ENCODE measurements around the gene CHCT1.
"Not testable (repeated sequence)": the region's sequence is repeated elsewhere in the genome, so short reads cannot be mapped to it uniquely, and the experiment has no call there.

CHCT1 gene

DNA sequence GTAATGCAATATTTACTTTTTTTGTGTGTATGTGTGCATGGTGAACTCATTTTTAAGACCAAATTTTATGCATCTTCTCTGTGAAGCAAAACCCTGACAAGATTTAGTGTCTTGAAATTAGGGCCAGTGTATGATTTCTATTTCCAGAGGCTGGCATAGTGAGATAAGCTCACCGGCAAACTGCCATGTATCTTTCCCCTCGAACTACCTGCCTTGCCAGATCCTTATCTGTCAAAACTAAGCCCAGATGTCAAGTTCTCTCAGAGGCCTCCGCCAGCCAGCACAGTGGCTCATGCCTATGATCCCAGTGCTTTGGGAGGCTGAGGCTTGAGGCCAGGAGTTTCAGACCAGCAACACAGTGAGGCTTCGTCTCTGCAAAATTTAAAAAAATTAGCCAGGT, 40.3 kb upstream of the CHCT1 start:
- no peak overlapping the region for H2BK15ac ChIP-seq (ENCODE audit: low read length)
- no peak overlapping the region for H3K27ac ChIP-seq (replicated peaks; ENCODE audit: low read length)
- H2BK120ac ChIP-seq (ENCODE audit: low read depth, low read length), result no peak overlapping the region
- H3K18ac ChIP-seq (ENCODE audit: low read length), result no peak overlapping the region
- DNase-seq (ENCODE audit: low spot score), result no peak
- no peaks in the 10 kb centered on the region for H3K27me3 ChIP-seq (ENCODE audit: control insufficient read depth in 3 of 3, insufficient read depth in 3 of 3, low read depth in 1 of 3, low read length in 3 of 3)
- no peak overlapping the region for H4K8ac ChIP-seq (ENCODE audit: low read depth, low read length)
- peaks cover 4 to 8% of the 10 kb centered on the region in 2 donors for H3K4me1 ChIP-seq (ENCODE audit: control insufficient read depth in 2 of 2, insufficient read depth in 1 of 2, low read depth in 1 of 2, low read length in 2 of 2)
- no peak overlapping the region for H3K4ac ChIP-seq (ENCODE audit: low read length)
- no peak overlapping the region for H2BK5ac ChIP-seq (ENCODE audit: low read length)
- H3K4me3 ChIP-seq (ENCODE audit: low read length in 2 of 2), result no peak overlapping the region
- H2AK5ac ChIP-seq (ENCODE audit: low read depth, low read length), result no peak overlapping the region
- WGBS, 2 donors (ENCODE audit: extremely low coverage in 2 of 2, insufficient read length in 2 of 2, insufficient replicate concordance in 1 of 2), result no CpG with 5 or more reads among the region's 4 CpGs
- H4K91ac ChIP-seq (ENCODE audit: low read depth, low read length, poor library complexity), result no peak overlapping the region
- H2BK12ac ChIP-seq (ENCODE audit: low read length), result no peak overlapping the region
- no peak overlapping the region for H2AFZ ChIP-seq (ENCODE audit: low read length)
- no peak overlapping the region for H3K9ac ChIP-seq (ENCODE audit: low read depth, low read length, poor library complexity)
- H3K36me3 ChIP-seq (replicated peaks in 1 of 2; ENCODE audit: control insufficient read depth in 2 of 2, insufficient read depth in 2 of 2, low read length in 2 of 2), result peaks cover 0 to 5% of the 10 kb centered on the region in 2 donors
- no peak overlapping the region for H3K14ac ChIP-seq (ENCODE audit: low read length)
- no peaks in the 10 kb centered on the region for H3K9me3 ChIP-seq (replicated peaks in 1 of 2; ENCODE audit: control insufficient read depth in 2 of 2, insufficient read depth in 1 of 2, low read depth in 1 of 2, low read length in 2 of 2)
- no peaks in the 10 kb centered on the region for H3K79me1 ChIP-seq (ENCODE audit: low read depth, low read length)
- H3K23ac ChIP-seq (ENCODE audit: low read depth, low read length, poor library complexity), result no peak overlapping the region
- no peak overlapping the region for H3K4me2 ChIP-seq (ENCODE audit: insufficient read depth, low read length, poor library complexity, severe bottlenecking)

DNA sequence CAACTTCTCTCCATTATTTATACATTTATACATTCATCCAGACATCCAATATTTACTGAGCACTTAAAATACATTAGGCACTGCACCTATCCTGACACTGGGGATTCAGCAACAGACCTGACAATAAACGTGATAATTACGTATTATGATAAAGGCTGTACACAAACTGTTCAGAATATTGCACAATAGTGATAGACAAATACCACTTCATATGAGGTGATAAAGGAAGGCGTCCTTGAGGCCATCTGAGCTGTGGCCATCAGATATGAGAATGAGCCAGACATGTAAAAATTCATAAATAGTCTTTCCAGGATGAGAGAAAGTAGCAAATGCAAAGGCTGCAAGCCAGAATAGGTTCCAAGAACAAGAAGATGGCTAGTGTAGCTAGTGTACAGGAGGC, 38.9 kb upstream of the CHCT1 start:
- Histone ChIP-seq H3K4me3 (ENCODE audit: low read length in 2 of 2) (no peak overlapping the region), H3K27me3 (ENCODE audit: control insufficient read depth in 3 of 3, insufficient read depth in 3 of 3, low read depth in 1 of 3, low read length in 3 of 3) (no peaks in the 10 kb centered on the region), H4K91ac (ENCODE audit: low read depth, low read length, poor library complexity) (no peak overlapping the region), H2BK12ac (ENCODE audit: low read length) (no peak overlapping the region), H2BK5ac (ENCODE audit: low read length) (no peak overlapping the region), H3K9me3 (replicated peaks in 1 of 2; ENCODE audit: control insufficient read depth in 2 of 2, insufficient read depth in 1 of 2, low read depth in 1 of 2, low read length in 2 of 2) (no peaks in the 10 kb centered on the region), H2AFZ (ENCODE audit: low read length) (no peak overlapping the region), H3K4me2 (ENCODE audit: insufficient read depth, low read length, poor library complexity, severe bottlenecking) (no peak overlapping the region), H2BK15ac (ENCODE audit: low read length) (no peak overlapping the region), H3K79me1 (ENCODE audit: low read depth, low read length) (no peaks in the 10 kb centered on the region), H3K27ac (replicated peaks; ENCODE audit: low read length) (no peak overlapping the region), H3K4ac (ENCODE audit: low read length) (no peak overlapping the region), H3K18ac (ENCODE audit: low read length) (no peak overlapping the region), H3K14ac (ENCODE audit: low read length) (no peak overlapping the region), H3K4me1 (ENCODE audit: control insufficient read depth in 2 of 2, insufficient read depth in 1 of 2, low read depth in 1 of 2, low read length in 2 of 2) (peaks cover 4 to 8% of the 10 kb centered on the region in 2 donors), H2AK5ac (ENCODE audit: low read depth, low read length) (no peak overlapping the region), H3K36me3 (replicated peaks in 1 of 2; ENCODE audit: control insufficient read depth in 2 of 2, insufficient read depth in 2 of 2, low read length in 2 of 2) (peaks cover 0 to 5% of the 10 kb centered on the region in 2 donors), H3K23ac (ENCODE audit: low read depth, low read length, poor library complexity) (no peak overlapping the region), H4K8ac (ENCODE audit: low read depth, low read length) (no peak overlapping the region), H2BK120ac (ENCODE audit: low read depth, low read length) (no peak overlapping the region), H3K9ac (ENCODE audit: low read depth, low read length, poor library complexity) (no peak overlapping the region)
- no CpG with 5 or more reads among the region's 3 CpGs for WGBS, 2 donors (ENCODE audit: extremely low coverage in 2 of 2, insufficient read length in 2 of 2, insufficient replicate concordance in 1 of 2)
- no peak for DNase-seq (ENCODE audit: low spot score)

DNA sequence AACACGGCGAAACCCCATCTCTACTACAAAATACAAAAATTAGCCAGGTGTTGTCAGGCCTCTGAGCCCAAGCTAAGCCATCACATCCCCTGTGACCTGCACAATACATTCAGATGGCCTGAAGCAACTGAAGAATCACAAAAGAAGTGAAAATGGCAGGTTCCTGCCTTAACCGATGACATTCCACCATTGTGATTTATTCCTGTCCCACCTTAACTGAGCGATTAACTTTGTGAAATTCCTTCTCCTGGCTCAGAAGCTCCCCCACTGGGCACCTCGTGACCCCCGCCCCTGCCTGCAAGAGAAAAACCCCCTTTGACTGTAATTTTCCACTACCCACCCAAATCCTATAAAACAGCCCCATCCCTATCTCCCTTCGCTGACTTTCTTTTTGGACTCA, 37.4 kb upstream of the CHCT1 start:
- not testable (repeated sequence) for H3K14ac ChIP-seq (ENCODE audit: low read length); H2BK15ac ChIP-seq (ENCODE audit: low read length); H2BK120ac ChIP-seq (ENCODE audit: low read depth, low read length); H2AK5ac ChIP-seq (ENCODE audit: low read depth, low read length); H3K27ac ChIP-seq (replicated peaks; ENCODE audit: low read length); H2BK12ac ChIP-seq (ENCODE audit: low read length); H3K36me3 ChIP-seq (replicated peaks in 1 of 2; ENCODE audit: control insufficient read depth in 2 of 2, insufficient read depth in 2 of 2, low read length in 2 of 2); H3K79me1 ChIP-seq (ENCODE audit: low read depth, low read length); H3K27me3 ChIP-seq (ENCODE audit: control insufficient read depth in 3 of 3, insufficient read depth in 3 of 3, low read depth in 1 of 3, low read length in 3 of 3); DNase-seq (ENCODE audit: low spot score); H4K8ac ChIP-seq (ENCODE audit: low read depth, low read length); H3K18ac ChIP-seq (ENCODE audit: low read length); H3K9me3 ChIP-seq (replicated peaks in 1 of 2; ENCODE audit: control insufficient read depth in 2 of 2, insufficient read depth in 1 of 2, low read depth in 1 of 2, low read length in 2 of 2); H3K4me3 ChIP-seq (ENCODE audit: low read length in 2 of 2); H3K4me2 ChIP-seq (ENCODE audit: insufficient read depth, low read length, poor library complexity, severe bottlenecking); H3K23ac ChIP-seq (ENCODE audit: low read depth, low read length, poor library complexity); H2BK5ac ChIP-seq (ENCODE audit: low read length); H3K9ac ChIP-seq (ENCODE audit: low read depth, low read length, poor library complexity); H4K91ac ChIP-seq (ENCODE audit: low read depth, low read length, poor library complexity); H2AFZ ChIP-seq (ENCODE audit: low read length); H3K4me1 ChIP-seq (ENCODE audit: control insufficient read depth in 2 of 2, insufficient read depth in 1 of 2, low read depth in 1 of 2, low read length in 2 of 2); H3K4ac ChIP-seq (ENCODE audit: low read length)
- WGBS, 2 donors (ENCODE audit: extremely low coverage in 2 of 2, insufficient read length in 2 of 2, insufficient replicate concordance in 1 of 2), result no CpG with 5 or more reads among the region's 7 CpGs

DNA sequence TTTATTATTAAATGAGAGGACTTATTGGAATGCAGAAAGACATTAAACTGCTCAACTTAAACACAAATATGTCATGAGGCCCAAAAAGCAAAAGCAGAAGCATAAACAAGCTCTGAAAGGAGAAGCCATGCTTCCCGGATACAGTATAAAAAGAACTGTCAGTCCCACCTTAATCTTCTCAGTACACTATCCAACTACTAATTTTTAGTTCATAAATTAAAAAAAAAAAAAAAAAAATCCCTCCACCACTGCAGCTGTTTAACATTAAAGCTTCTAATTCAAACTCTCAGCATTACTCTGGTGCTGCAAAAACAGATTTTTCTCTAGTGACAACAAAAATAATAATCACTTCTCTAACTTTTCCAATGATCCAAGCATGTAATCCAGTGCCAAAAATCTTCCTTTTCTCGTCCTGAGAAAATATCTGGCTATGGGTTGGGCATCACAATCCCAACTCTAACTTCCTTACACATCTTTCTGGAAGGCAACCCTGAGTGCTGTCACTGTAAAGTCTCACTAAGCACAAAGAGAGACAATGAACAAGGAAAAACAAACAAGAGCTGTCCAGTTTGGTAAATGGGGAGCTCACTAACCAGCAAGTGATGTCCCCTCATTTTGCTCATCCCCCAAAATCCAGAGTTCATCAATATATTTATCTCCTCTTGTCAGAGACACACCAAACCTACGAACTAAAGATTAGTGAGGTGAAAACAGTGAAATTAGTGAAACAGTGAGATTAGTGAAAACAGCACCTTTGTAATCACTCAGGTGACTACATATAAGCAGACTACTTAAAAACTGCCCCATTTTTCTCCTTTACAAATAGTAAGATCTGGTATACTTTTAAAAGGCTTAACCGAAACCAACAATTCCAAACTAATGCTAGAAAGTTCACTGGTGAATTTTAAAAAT, 35.9 kb upstream of the CHCT1 start:
- Histone ChIP-seq H3K18ac (ENCODE audit: low read length) (no peak overlapping the region), H3K9me3 (replicated peaks in 1 of 2; ENCODE audit: control insufficient read depth in 2 of 2, insufficient read depth in 1 of 2, low read depth in 1 of 2, low read length in 2 of 2) (no peaks in the 10 kb centered on the region), H3K79me1 (ENCODE audit: low read depth, low read length) (no peaks in the 10 kb centered on the region), H4K8ac (ENCODE audit: low read depth, low read length) (no peak overlapping the region), H3K36me3 (replicated peaks in 1 of 2; ENCODE audit: control insufficient read depth in 2 of 2, insufficient read depth in 2 of 2, low read length in 2 of 2) (peaks cover 0 to 5% of the 10 kb centered on the region in 2 donors), H3K27me3 (ENCODE audit: control insufficient read depth in 3 of 3, insufficient read depth in 3 of 3, low read depth in 1 of 3, low read length in 3 of 3) (no peaks in the 10 kb centered on the region), H3K4me1 (ENCODE audit: control insufficient read depth in 2 of 2, insufficient read depth in 1 of 2, low read depth in 1 of 2, low read length in 2 of 2) (peaks cover 6 to 8% of the 10 kb centered on the region in 2 donors), H3K14ac (ENCODE audit: low read length) (no peak overlapping the region), H3K4me3 (ENCODE audit: low read length in 2 of 2) (no peak overlapping the region), H2BK12ac (ENCODE audit: low read length) (no peak overlapping the region), H2BK120ac (ENCODE audit: low read depth, low read length) (no peak overlapping the region), H3K23ac (ENCODE audit: low read depth, low read length, poor library complexity) (no peak overlapping the region), H2AFZ (ENCODE audit: low read length) (no peak overlapping the region), H2BK5ac (ENCODE audit: low read length) (no peak overlapping the region), H3K9ac (ENCODE audit: low read depth, low read length, poor library complexity) (no peak overlapping the region), H2BK15ac (ENCODE audit: low read length) (no peak overlapping the region), H4K91ac (ENCODE audit: low read depth, low read length, poor library complexity) (no peak overlapping the region), H3K27ac (replicated peaks; ENCODE audit: low read length) (no peak overlapping the region), H3K4me2 (ENCODE audit: insufficient read depth, low read length, poor library complexity, severe bottlenecking) (no peak overlapping the region), H2AK5ac (ENCODE audit: low read depth, low read length) (no peak overlapping the region), H3K4ac (ENCODE audit: low read length) (no peak overlapping the region)
- no peak for DNase-seq (ENCODE audit: low spot score)
- no CpG with 5 or more reads among the region's 4 CpGs for WGBS, 2 donors (ENCODE audit: extremely low coverage in 2 of 2, insufficient read length in 2 of 2, insufficient replicate concordance in 1 of 2)

All from neuronal stem cell (in vitro differentiated cells).